Liver (tissue), 3 donors: Measurements from ENCODE around the gene SH3PXD2A.

ENCODE experiments used
- EGR1 ChIP-seq, 2 donors: IDR thresholded peaks; 2 replicates each; pipeline ENCODE4 v1.6.1; 2016 to 2018; ENCODE audit warnings: antibody characterized with exemption in 2 of 2, low read depth in 2 of 2
- FOXA1 ChIP-seq: IDR thresholded peaks from 2 replicates; pipeline ENCODE4 v1.6.1; 2016; ENCODE audit warnings: antibody characterized with exemption
- GABPA ChIP-seq, 2 donors: IDR thresholded peaks in 1 of 2; conservative IDR thresholded peaks in 1 of 2; 2 replicates each; pipeline ENCODE4 v1.6.1; 2016; ENCODE audit warnings: antibody characterized with exemption in 2 of 2, mild to moderate bottlenecking in 1 of 2, moderate library complexity in 1 of 2
- RAD21 ChIP-seq, 2 donors: IDR thresholded peaks; 2 replicates each; pipeline ENCODE4 v1.6.1; 2016; ENCODE audit warnings: antibody characterized with exemption in 2 of 2, mild to moderate bottlenecking in 2 of 2
- SP1 ChIP-seq: IDR thresholded peaks from 2 replicates; pipeline ENCODE4 v1.6.1; 2018; ENCODE audit warnings: antibody characterized with exemption, mild to moderate bottlenecking
- TF ChIP-seq, protein P1 (sequence below): fragments of 150-350 bp; IDR thresholded peaks from 2 replicates; pipeline ENCODE4 v1.5.1; 2017; ENCODE audit warnings: improper control_type of control experiment, low read depth, low read length; ENCODE audit not compliant: missing input control
- TF ChIP-seq, protein P2 (sequence below): IDR thresholded peaks from 2 replicates; pipeline ENCODE4 v1.6.1; 2016; ENCODE audit warnings: antibody characterized with exemption, mild to moderate bottlenecking
- TF ChIP-seq, protein P3 (sequence below): IDR thresholded peaks from 2 replicates; pipeline ENCODE4 v1.6.1; 2016; ENCODE audit warnings: antibody characterized with exemption
- TF ChIP-seq, protein P4 (sequence below): IDR thresholded peaks from 2 replicates; pipeline ENCODE4 v1.6.1; 2016; ENCODE audit warnings: antibody characterized with exemption
- donor health status: healthy.
- donor health status: healthy.

DNA sequence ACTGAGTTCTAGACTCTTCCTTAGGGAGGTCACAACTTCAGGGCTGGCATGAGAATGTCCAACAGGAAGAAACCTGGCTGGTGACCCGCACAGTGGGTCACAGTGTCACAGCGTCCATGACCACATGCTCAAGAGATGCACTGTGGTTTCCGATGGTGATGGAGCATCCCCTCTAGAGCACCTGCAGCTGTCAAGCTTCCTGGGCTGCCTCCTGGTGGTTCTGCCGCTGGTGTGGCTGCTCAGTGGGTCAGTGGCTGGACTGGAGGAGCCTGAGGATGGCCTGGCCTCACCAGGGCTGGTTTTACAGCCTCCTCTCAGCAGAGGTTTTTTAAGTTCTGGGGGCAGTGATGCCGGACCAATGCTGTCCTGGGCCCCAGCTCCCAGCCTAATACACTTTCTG lies 149.3 kb downstream of the SH3PXD2A start:
- TF ChIP-seq, protein P1, sequence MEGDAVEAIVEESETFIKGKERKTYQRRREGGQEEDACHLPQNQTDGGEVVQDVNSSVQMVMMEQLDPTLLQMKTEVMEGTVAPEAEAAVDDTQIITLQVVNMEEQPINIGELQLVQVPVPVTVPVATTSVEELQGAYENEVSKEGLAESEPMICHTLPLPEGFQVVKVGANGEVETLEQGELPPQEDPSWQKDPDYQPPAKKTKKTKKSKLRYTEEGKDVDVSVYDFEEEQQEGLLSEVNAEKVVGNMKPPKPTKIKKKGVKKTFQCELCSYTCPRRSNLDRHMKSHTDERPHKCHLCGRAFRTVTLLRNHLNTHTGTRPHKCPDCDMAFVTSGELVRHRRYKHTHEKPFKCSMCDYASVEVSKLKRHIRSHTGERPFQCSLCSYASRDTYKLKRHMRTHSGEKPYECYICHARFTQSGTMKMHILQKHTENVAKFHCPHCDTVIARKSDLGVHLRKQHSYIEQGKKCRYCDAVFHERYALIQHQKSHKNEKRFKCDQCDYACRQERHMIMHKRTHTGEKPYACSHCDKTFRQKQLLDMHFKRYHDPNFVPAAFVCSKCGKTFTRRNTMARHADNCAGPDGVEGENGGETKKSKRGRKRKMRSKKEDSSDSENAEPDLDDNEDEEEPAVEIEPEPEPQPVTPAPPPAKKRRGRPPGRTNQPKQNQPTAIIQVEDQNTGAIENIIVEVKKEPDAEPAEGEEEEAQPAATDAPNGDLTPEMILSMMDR: no peak
- TF ChIP-seq, protein P2, sequence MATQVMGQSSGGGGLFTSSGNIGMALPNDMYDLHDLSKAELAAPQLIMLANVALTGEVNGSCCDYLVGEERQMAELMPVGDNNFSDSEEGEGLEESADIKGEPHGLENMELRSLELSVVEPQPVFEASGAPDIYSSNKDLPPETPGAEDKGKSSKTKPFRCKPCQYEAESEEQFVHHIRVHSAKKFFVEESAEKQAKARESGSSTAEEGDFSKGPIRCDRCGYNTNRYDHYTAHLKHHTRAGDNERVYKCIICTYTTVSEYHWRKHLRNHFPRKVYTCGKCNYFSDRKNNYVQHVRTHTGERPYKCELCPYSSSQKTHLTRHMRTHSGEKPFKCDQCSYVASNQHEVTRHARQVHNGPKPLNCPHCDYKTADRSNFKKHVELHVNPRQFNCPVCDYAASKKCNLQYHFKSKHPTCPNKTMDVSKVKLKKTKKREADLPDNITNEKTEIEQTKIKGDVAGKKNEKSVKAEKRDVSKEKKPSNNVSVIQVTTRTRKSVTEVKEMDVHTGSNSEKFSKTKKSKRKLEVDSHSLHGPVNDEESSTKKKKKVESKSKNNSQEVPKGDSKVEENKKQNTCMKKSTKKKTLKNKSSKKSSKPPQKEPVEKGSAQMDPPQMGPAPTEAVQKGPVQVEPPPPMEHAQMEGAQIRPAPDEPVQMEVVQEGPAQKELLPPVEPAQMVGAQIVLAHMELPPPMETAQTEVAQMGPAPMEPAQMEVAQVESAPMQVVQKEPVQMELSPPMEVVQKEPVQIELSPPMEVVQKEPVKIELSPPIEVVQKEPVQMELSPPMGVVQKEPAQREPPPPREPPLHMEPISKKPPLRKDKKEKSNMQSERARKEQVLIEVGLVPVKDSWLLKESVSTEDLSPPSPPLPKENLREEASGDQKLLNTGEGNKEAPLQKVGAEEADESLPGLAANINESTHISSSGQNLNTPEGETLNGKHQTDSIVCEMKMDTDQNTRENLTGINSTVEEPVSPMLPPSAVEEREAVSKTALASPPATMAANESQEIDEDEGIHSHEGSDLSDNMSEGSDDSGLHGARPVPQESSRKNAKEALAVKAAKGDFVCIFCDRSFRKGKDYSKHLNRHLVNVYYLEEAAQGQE: no peak
- no peak for TF ChIP-seq RAD21 (IDR thresholded peaks at IDR 0.05)
- TF ChIP-seq, protein P3, sequence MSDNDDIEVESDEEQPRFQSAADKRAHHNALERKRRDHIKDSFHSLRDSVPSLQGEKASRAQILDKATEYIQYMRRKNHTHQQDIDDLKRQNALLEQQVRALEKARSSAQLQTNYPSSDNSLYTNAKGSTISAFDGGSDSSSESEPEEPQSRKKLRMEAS: no peak
- TF ChIP-seq, protein P4, sequence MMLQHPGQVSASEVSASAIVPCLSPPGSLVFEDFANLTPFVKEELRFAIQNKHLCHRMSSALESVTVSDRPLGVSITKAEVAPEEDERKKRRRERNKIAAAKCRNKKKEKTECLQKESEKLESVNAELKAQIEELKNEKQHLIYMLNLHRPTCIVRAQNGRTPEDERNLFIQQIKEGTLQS: no peak
- no peak for TF ChIP-seq EGR1 (IDR thresholded peaks at IDR 0.05; ENCODE audit: low read depth in 2 of 2)
- TF ChIP-seq SP1: no peak
- no peak for TF ChIP-seq GABPA (IDR thresholded peaks at IDR 0.05 in 1 of 2, conservative IDR thresholded peaks at IDR 0.05 in 1 of 2)
- TF ChIP-seq FOXA1: no peak
